ENCODE results near the gene TSPAN18. TPM values are rescaled to one million over a fixed set of nuclear protein-coding genes. Genes with fewer than 3 reads are reported as not detected.
"Not testable (repeated sequence)": the region's sequence is repeated elsewhere in the genome, so short reads cannot be mapped to it uniquely, and the experiment has no call there.

Gene TSPAN18
- total RNA-seq, 4 donors from 2014 or later: 6.7 to 13.1 (median 7.9) TPM

- 78 to 93% methylated on average over 6 of the region's 6 CpGs for WGBS, 2 donors
- no peak for DNase-seq (ENCODE audit: low spot score in 2 of 2)
- TF ChIP-seq CTCF (IDR thresholded peaks at IDR 0.05) (no peak), POLR2A (IDR thresholded peaks at IDR 0.05) (no peak), EP300 (IDR thresholded peaks at IDR 0.05) (no peak)
These were observed 141.3 kb downstream of the TSPAN18 start for GRCh38 chr11:44868021-44868420.

DNA sequence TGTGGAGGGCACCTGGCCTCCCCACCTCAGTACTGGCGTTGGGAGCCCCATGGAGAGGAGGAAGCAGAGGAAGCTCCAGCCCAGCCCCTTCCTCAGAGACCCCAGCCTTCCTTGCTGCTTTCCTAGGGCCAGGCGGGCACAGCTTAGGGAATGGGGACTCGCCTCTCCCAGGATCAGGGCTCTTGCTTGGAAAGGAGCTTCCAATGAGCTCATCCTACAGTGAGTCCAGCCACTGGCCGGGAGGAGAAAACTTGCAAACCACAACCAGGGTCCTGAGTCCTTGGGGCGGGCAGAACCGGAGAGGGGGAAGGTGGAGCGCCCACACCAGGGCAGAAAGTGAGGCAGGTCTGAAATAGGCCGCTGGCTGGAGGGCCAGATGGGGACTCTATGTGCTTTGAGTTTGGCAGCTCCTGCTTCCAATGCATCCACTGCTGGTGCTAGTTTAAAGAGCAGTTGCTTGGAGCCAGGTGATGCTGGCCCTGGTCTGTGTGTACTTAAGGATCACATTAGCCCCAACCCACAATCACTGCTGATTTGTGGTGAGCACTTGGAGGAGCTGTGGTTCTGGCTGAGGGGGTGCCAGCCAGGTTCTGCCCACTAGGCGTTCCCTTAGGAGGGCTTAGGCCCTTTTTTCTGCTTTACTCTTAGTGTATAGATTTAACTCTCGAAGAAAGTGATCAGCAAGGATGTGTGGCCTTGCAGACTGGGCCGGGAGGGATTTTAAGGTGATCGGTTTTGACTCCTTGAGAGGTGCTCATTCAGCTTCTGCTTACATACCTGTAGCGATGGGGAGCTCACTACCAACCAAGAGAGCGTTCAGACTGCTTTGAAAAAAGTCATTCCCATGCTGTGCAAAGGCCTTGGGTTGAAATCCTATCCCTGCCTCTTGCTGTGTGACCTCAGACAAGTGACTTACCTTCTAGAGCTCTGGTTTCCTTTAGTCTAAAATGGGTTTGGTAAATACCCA, 142.0 kb downstream of the TSPAN18 start:
- no peak overlapping the region for H3K27ac ChIP-seq
- WGBS, 2 donors: 88 to 94% methylated on average over 14 of the region's 14 CpGs

More at GRCh38 chr11:44868021-44868420, 141.3 kb downstream of the TSPAN18 start:
- no peaks in the 10 kb centered on the region for H3K27me3 ChIP-seq
- H3K36me3 ChIP-seq: no peaks in the 10 kb centered on the region
- H3K4me1 ChIP-seq: peaks cover 0 to 3% (median 0%) of the 10 kb centered on the region in 4 donors
- H3K27ac ChIP-seq: no peak overlapping the region
- H3K4me3 ChIP-seq: no peak overlapping the region
- H3K9me3 ChIP-seq: peaks cover 0 to 4% (median 0%) of the 10 kb centered on the region in 4 donors

DNA sequence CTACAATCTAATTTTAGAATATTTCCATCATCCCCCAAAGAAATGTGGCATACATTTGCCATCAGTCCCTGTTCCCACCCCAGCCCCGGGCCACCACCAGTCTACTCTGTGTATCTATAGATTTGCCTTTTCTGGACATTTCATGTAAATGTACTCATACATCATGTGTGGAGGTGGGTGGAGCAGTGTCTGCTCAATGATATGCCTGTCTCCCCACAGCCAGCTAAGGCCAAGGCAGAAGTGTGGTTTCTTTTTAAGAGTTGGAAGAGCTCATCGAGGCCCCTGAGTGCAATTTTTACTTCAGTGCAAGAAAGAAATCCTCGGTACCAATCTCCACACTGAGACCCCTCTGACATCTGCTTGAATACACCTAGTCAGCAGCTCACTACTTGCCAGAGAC, 143.4 kb downstream of the TSPAN18 start:
- Histone ChIP-seq H3K9me3 (peaks cover 0 to 4% (median 0%) of the 10 kb centered on the region in 4 donors), H3K4me3 (no peak overlapping the region), H3K27me3 (no peaks in the 10 kb centered on the region), H3K27ac (no peak overlapping the region), H3K4me1 (no peaks in the 10 kb centered on the region), H3K36me3 (no peaks in the 10 kb centered on the region)
- WGBS, 2 donors: 41 to 62% methylated on average over 3 of the region's 3 CpGs
- TF ChIP-seq EP300 (IDR thresholded peaks at IDR 0.05) (no peak), CTCF (IDR thresholded peaks at IDR 0.05) (no peak), POLR2A (IDR thresholded peaks at IDR 0.05) (no peak)
- no peak for DNase-seq (ENCODE audit: low spot score in 2 of 2)

More for the DNA sequence above, 142.0 kb downstream of the TSPAN18 start:
- no peak for TF ChIP-seq POLR2A (IDR thresholded peaks at IDR 0.05)
- no peak for TF ChIP-seq CTCF (IDR thresholded peaks at IDR 0.05)
- TF ChIP-seq EP300 (IDR thresholded peaks at IDR 0.05): no peak
- H3K4me1 ChIP-seq: no peaks in the 10 kb centered on the region
- H3K9me3 ChIP-seq: peaks cover 0 to 4% (median 0%) of the 10 kb centered on the region in 4 donors
- no peak for DNase-seq (ENCODE audit: low spot score in 2 of 2)
- H3K4me3 ChIP-seq: no peak overlapping the region
- H3K36me3 ChIP-seq: no peaks in the 10 kb centered on the region
- H3K27me3 ChIP-seq: no peaks in the 10 kb centered on the region

GRCh38 chr11:44870615-44871176, 143.9 kb downstream of the TSPAN18 start:
- Histone ChIP-seq H3K36me3 (no peaks in the 10 kb centered on the region), H3K9me3 (peaks cover 0 to 4% (median 0%) of the 10 kb centered on the region in 4 donors), H3K4me3 (no peak overlapping the region), H3K4me1 (no peaks in the 10 kb centered on the region), H3K27ac (no peak overlapping the region), H3K27me3 (no peaks in the 10 kb centered on the region)
- TF ChIP-seq POLR2A (IDR thresholded peaks at IDR 0.05) (no peak), CTCF (IDR thresholded peaks at IDR 0.05) (no peak), EP300 (IDR thresholded peaks at IDR 0.05) (no peak)
- no peak for DNase-seq (ENCODE audit: low spot score in 2 of 2)
- WGBS, 2 donors: 82% methylated on average over 2 of the region's 2 CpGs

DNA sequence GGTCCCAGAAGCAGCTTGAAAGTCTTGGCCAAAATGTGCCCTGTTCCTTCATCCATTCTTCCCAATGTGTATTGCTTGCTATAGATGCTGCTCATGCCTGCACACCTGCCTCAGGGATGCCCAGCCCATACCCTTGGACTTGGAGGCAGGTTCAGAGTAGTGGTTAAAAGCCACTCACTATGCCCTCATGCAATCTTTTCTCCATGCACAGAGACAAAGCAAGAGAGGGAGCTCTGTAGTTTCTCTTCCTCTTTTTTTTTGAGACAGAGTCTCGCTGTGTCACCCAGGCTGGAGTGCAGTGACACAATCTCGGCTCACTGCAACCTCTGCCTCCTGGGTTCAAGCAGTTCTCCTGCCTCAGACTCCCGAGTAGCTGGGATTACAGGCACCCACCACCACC, 144.9 kb downstream of the TSPAN18 start:
- DNase-seq (ENCODE audit: low spot score in 2 of 2); H3K4me3 ChIP-seq; H3K4me1 ChIP-seq; H3K9me3 ChIP-seq; H3K27me3 ChIP-seq; H3K36me3 ChIP-seq; H3K27ac ChIP-seq: not testable (repeated sequence)
- WGBS, 2 donors: 74% methylated on average over 3 of the region's 3 CpGs

Data from tibial nerve (tissue), 4 donors.